HepG2 (cell line): ENCODE measurements around the gene CNTRL. TPM values are rescaled to one million over a fixed set of nuclear protein-coding genes. Genes with fewer than 3 reads are reported as not detected.

Experiments
- ATAC-seq: fragments of 200-7000 bp; cut with Tn5 transposase; 3 replicates; pipeline ENCODE4 v1.9.1; 2020; ENCODE audit warnings: mild to moderate bottlenecking, moderate library complexity
- BruUV-seq: library from RNA; stranded (reverse); fragments of 400-500 nt; replicated peaks from 2 replicates; lab custom pipeline; 2021; lab: Mats Ljungman, UMichigan
- CTCF ChIA-PET: fragments of 300-600 bp; formaldehyde crosslinking; extraction: SDS; loops from one replicate; lab custom pipeline; 2021; ENCODE audit warnings: low total read pairs, inconsistent platforms, low intra/inter-chr PET ratio; lab: Yijun Ruan, JAX
- POLR2A ChIA-PET: fragments of 350-600 bp; sonication (Branson Sonifier 250); formaldehyde crosslinking; loops from one replicate; lab custom pipeline; 2020; ENCODE audit warnings: antibody characterized with exemption, inconsistent platforms; lab: Yijun Ruan, JAX
- DNase-seq: peaks from one replicate; pipeline ENCODE4 v3.0.0-alpha.2; 2015; ENCODE audit warnings: low spot score
- FAIRE-seq: peaks from 3 replicates; lab custom pipeline; 2011; peaks lifted over from hg19 to GRCh38; lab: Jason Lieb, UNC
- H2AFZ ChIP-seq: one replicate; pipeline ENCODE4 v1.6.1; 2011; ENCODE audit warnings: low read length, inconsistent platforms
- H3K27ac ChIP-seq: fragments of 300-600 bp; 3 replicates; pipeline ENCODE4 v1.8.0; 2011; ENCODE audit warnings: mixed run types, mild to moderate bottlenecking, mixed read lengths, low read length, inconsistent platforms; ENCODE audit not compliant: insufficient read depth; ENCODE audit errors: extremely low read length
- H3K27me3 ChIP-seq, 2 experiments: fragments of 200-600 bp in 1 of 2; 2 replicates in 1 of 2; 3 replicates in 1 of 2; pipeline versions ENCODE4 v1.6.0 to v1.8.0; 2011; ENCODE audit warnings: low read length in 2 of 2, mild to moderate bottlenecking in 2 of 2, moderate library complexity in 2 of 2, inconsistent platforms in 1 of 2; ENCODE audit not compliant: insufficient read depth in 2 of 2, control insufficient read depth in 1 of 2
- H3K36me3 ChIP-seq, 2 experiments: fragments of 200-600 bp in 1 of 2; replicated peaks in 1 of 2; 2 replicates in 1 of 2; 3 replicates in 1 of 2; pipeline versions ENCODE4 v1.5.1 to v1.8.0; 2011; ENCODE audit warnings: low read length in 2 of 2, inconsistent platforms in 1 of 2; ENCODE audit not compliant: insufficient read depth in 2 of 2, control insufficient read depth in 1 of 2
- H3K4me1 ChIP-seq: 2 replicates; pipeline ENCODE4 v1.5.1; 2012; ENCODE audit warnings: low read length, inconsistent platforms; ENCODE audit not compliant: insufficient read depth
- H3K4me2 ChIP-seq: 2 replicates; pipeline ENCODE4 v1.6.0; 2011; ENCODE audit warnings: low read depth, low read length, inconsistent platforms
- H3K4me3 ChIP-seq, 3 experiments: fragments of 200-600 bp in 1 of 3; sonication (generic), shearing (Covaris generic) in 1 of 3; replicated peaks in 1 of 3; 2 replicates each; pipeline ENCODE4 v1.5.1; 2011 to 2016; ENCODE audit warnings: low read length in 3 of 3, inconsistent platforms in 2 of 3, low read depth in 2 of 3, mild to moderate bottlenecking in 2 of 3, control low read depth in 1 of 3, mixed read lengths in 1 of 3; ENCODE audit not compliant: insufficient read depth in 1 of 3
- H3K79me2 ChIP-seq: one replicate; pipeline ENCODE4 v1.6.1; 2011; ENCODE audit warnings: low read length, inconsistent platforms; ENCODE audit not compliant: insufficient read depth
- H3K9ac ChIP-seq: 2 replicates; pipeline ENCODE4 v1.6.0; 2011; ENCODE audit warnings: mild to moderate bottlenecking, low read depth, low read length, inconsistent platforms; ENCODE audit not compliant: insufficient read depth
- H3K9me3 ChIP-seq: 2 replicates; pipeline ENCODE4 v1.5.1; 2012; ENCODE audit warnings: mild to moderate bottlenecking, low read length
- H4K20me1 ChIP-seq: 2 replicates; pipeline ENCODE4 v1.6.0; 2011; ENCODE audit warnings: inconsistent platforms, mild to moderate bottlenecking, low read length, moderate library complexity; ENCODE audit not compliant: insufficient read depth
- ARNT ChIP-seq: fragments of 450-650 bp; IDR thresholded peaks from 2 replicates; pipeline ENCODE4 v1.6.1; 2017
- PRPF4 ChIP-seq: fragments of 200-400 bp; formaldehyde crosslinking; IDR thresholded peaks from 2 replicates; pipeline ENCODE4 v1.6.1; 2016; ENCODE audit warnings: low read length, low read depth; ENCODE audit not compliant: poor library complexity, severe bottlenecking
- SMARCC2 ChIP-seq: fragments of 450-650 bp; IDR thresholded peaks from 2 replicates; pipeline ENCODE4 v1.6.1; 2017; ENCODE audit warnings: antibody characterized with exemption, mild to moderate bottlenecking
- SMC3 ChIP-seq: IDR thresholded peaks from 2 replicates; pipeline ENCODE4 v1.6.1; 2011; ENCODE audit warnings: low read length, improper control_type of control experiment
- STAG1 ChIP-seq: sonication (generic); formaldehyde crosslinking; IDR thresholded peaks from 2 replicates; pipeline ENCODE4 v1.4.0; 2020; ENCODE audit warnings: missing genetic modification reagents
- TSC22D2 ChIP-seq: sonication (generic); formaldehyde crosslinking; IDR thresholded peaks from 2 replicates; pipeline ENCODE4 v1.5.1; 2020; ENCODE audit warnings: missing genetic modification reagents, mild to moderate bottlenecking, borderline replicate concordance
- ZFYVE20 ChIP-seq: sonication (generic); formaldehyde crosslinking; IDR thresholded peaks from 2 replicates; pipeline ENCODE4 v1.8.0; 2023; ENCODE audit warnings: low read depth, mild to moderate bottlenecking, moderate library complexity, missing genetic modification reagents, borderline replicate concordance
- ZNF546 ChIP-seq: sonication (generic); formaldehyde crosslinking; conservative IDR thresholded peaks from 2 replicates; pipeline ENCODE4 v1.8.1; 2023; ENCODE audit warnings: mild to moderate bottlenecking, missing genetic modification reagents
- ZSCAN31 ChIP-seq: sonication (generic); formaldehyde crosslinking; IDR thresholded peaks from 2 replicates; pipeline ENCODE4 v1.5.0; 2020; ENCODE audit warnings: low read depth, mild to moderate bottlenecking, missing genetic modification reagents
- WGBS: methylation state at CpG from one replicate; pipeline ENCODE4 v1.1.6; 2017; ENCODE audit warnings: low lambda C conversion rate; 5-methylcytosine and 5-hydroxymethylcytosine counted together
- in situ Hi-C: cut with HindIII; loops from 2 replicates; pipeline ENCODE4 v1.10.0; 2017; ENCODE audit warnings: low pct_unique_long_range_greater_than_20kb; ENCODE audit not compliant: extremely low pct_ligation_motif_present
- intact Hi-C: fragments of 100-400 bp; cut with micrococcal nuclease; formaldehyde crosslinking; loops from one replicate; pipeline ENCODE4 v1.10.0; 2022; ENCODE audit not compliant: unreplicated experiment
- polyA plus RNA-seq, 8 experiments: library from polyadenylated mRNA; depleted of rRNA in 3 of 8; stranded (reverse) in 7 of 8; unstranded in 1 of 8; fragments of >200 nt; fragmentation: Illumina TruSeq in 4 of 8; extraction: Trizol in 4 of 8; gene quantifications; 2 replicates each; pipeline versions ENCODE4 v1.2.1 to v1.2.3, GENCODE V29; 2011 to 2016; ENCODE audit warnings: low read depth in 4 of 8, missing spikeins in 1 of 8, mixed read lengths in 1 of 8; ENCODE audit not compliant: insufficient read depth in 1 of 8
- total RNA-seq, 5 experiments: library from RNA; depleted of rRNA; stranded (reverse); fragments of >200 nt; fragmentation: Illumina TruSeq; extraction: Trizol; gene quantifications; 2 replicates each; pipeline ENCODE4 v1.2.3, GENCODE V29; 2016; ENCODE audit warnings: low read depth in 1 of 5
- TF ChIP-seq, protein P1 (sequence below): sonication (generic); formaldehyde crosslinking; IDR thresholded peaks from 2 replicates; pipeline ENCODE4 v1.4.0; 2020; ENCODE audit warnings: missing genetic modification reagents
- TF ChIP-seq, protein P2 (sequence below): conservative IDR thresholded peaks from 2 replicates; pipeline ENCODE4 v1.6.1; 2018; ENCODE audit warnings: missing genetic modification reagents
- TF ChIP-seq, protein P3 (sequence below): sonication (generic); formaldehyde crosslinking; IDR thresholded peaks from 2 replicates; pipeline ENCODE4 v1.4.0; 2020; ENCODE audit warnings: mild to moderate bottlenecking, missing genetic modification reagents
- TF ChIP-seq, protein P4 (sequence below): sonication (generic); formaldehyde crosslinking; IDR thresholded peaks from 2 replicates; pipeline ENCODE4 v1.5.0; 2020; ENCODE audit warnings: mild to moderate bottlenecking, missing genetic modification reagents, moderate library complexity

CNTRL gene
- total and polyA plus RNA-seq, 2 of the 13 experiments (the other 11 are each of a cell fraction or from before 2014, with no cell fraction given), result 7.5 to 11.8 TPM

DNA sequence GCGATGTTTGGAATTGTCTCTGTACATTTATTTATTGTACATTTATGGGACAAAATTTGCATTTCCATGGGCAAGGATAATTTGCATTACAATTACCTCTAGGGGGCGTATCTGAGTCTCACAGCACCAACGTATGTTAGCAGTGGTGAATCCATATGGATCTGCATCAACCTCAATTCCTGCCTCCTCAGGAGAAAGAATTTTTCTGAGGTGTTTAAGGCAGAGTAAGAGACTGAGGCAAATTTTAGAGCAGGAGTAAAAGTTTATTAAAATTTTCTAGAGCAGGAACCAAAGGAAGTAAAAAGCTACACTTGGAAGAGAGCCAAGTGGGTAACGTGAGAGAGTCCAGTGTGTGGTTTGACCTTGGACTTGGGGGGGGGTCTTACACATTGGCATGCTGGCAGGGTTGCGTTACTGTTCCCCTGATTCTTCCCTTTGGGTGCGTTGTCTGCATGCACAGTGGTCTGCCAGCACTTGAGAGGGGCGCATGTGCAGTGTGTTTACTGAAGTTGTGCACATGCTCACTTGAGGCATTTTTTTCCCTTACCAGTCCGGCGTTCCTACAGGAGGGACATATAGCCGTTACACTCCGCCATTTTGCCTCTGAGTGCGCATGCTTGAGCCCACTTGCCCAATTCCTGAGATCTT, 147.9 kb downstream of the CNTRL start:
- Histone ChIP-seq H3K4me2 (0 out of 2 replicates have a peak overlapping the region, but pooled peaks have one; percentile 8), H3K4me3 (no peak overlapping the region), H2AFZ (no peak overlapping the region), H3K9me3 (no peaks in the 10 kb centered on the region), H3K27me3 (no peaks in the 10 kb centered on the region; a peak in 1 of 5 replicates), H3K9ac (no peak overlapping the region), H3K4me1 (peaks cover 11% of the 10 kb centered on the region), H3K27ac (no peak overlapping the region), H3K36me3 (no peaks in the 10 kb centered on the region), H4K20me1 (no peaks in the 10 kb centered on the region), H3K79me2 (no peaks in the 10 kb centered on the region)
- intact Hi-C loops (no loop called here), in situ Hi-C loops (loop anchor here (5.0 kb wide), 1 partner anchor 175 kb away; no protein-coding TSS in a partner anchor)
- WGBS, result 38% methylated on average over 10 of the region's 12 CpGs
- TF ChIP-seq, protein P1, sequence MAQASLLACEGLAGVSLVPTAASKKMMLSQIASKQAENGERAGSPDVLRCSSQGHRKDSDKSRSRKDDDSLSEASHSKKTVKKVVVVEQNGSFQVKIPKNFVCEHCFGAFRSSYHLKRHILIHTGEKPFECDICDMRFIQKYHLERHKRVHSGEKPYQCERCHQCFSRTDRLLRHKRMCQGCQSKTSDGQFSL, result peak; percentile 62; the same call in 1 of the 2 replicates
- TF ChIP-seq PRPF4 (no peak), ZSCAN31 (no peak), ZNF546 (no peak), SMARCC2 (no peak), STAG1 (CRISPR knock-in tag) (peak; percentile 51), ZFYVE20 (CRISPR knock-in tag) (no peak), ARNT (no peak), SMC3 (peak; percentile 51), TSC22D2 (CRISPR knock-in tag) (no peak)
- TF ChIP-seq, protein P2, sequence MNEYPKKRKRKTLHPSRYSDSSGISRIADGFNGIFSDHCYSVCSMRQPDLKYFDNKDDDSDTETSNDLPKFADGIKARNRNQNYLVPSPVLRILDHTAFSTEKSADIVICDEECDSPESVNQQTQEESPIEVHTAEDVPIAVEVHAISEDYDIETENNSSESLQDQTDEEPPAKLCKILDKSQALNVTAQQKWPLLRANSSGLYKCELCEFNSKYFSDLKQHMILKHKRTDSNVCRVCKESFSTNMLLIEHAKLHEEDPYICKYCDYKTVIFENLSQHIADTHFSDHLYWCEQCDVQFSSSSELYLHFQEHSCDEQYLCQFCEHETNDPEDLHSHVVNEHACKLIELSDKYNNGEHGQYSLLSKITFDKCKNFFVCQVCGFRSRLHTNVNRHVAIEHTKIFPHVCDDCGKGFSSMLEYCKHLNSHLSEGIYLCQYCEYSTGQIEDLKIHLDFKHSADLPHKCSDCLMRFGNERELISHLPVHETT, result no peak
- TF ChIP-seq, protein P3, sequence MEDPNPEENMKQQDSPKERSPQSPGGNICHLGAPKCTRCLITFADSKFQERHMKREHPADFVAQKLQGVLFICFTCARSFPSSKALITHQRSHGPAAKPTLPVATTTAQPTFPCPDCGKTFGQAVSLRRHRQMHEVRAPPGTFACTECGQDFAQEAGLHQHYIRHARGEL (CRISPR knock-in tag), result no peak
- TF ChIP-seq, protein P4, sequence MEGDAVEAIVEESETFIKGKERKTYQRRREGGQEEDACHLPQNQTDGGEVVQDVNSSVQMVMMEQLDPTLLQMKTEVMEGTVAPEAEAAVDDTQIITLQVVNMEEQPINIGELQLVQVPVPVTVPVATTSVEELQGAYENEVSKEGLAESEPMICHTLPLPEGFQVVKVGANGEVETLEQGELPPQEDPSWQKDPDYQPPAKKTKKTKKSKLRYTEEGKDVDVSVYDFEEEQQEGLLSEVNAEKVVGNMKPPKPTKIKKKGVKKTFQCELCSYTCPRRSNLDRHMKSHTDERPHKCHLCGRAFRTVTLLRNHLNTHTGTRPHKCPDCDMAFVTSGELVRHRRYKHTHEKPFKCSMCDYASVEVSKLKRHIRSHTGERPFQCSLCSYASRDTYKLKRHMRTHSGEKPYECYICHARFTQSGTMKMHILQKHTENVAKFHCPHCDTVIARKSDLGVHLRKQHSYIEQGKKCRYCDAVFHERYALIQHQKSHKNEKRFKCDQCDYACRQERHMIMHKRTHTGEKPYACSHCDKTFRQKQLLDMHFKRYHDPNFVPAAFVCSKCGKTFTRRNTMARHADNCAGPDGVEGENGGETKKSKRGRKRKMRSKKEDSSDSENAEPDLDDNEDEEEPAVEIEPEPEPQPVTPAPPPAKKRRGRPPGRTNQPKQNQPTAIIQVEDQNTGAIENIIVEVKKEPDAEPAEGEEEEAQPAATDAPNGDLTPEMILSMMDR (CRISPR knock-in tag), result peak; percentile 66
- POLR2A ChIA-PET, result no interaction called here
- BruUV-seq, result no TSS peak
- DNase-seq (peak; percentile 49), ATAC-seq (peak; percentile 50; the same call in 2 of the 3 replicates), FAIRE-seq (no peak)
- CTCF ChIA-PET, result interaction anchor here (1.4 to 1.8 kb wide), 2 partner anchors 10 to 177 kb away, joined by 5 to 6 read pairs; no protein-coding TSS in a partner anchor
